ENCODE data around the gene CCSER1. TPM values are rescaled to one million over a fixed set of nuclear protein-coding genes. Genes with fewer than 3 reads are reported as not detected.

CCSER1 gene
- polyA plus RNA-seq, 3 donors: 0.09 to 0.75 (median 0.13) TPM

GRCh38 chr4:91099666-91100065 lies 972.5 kb downstream of the CCSER1 start:
- Histone ChIP-seq H3K4me3 (replicated peaks in 1 of 3; ENCODE audit: low read depth in 2 of 3, low read length in 3 of 3) (no peak overlapping the region), H3K9ac (ENCODE audit: insufficient read depth, low read length, poor library complexity, severe bottlenecking) (no peak overlapping the region), H4K20me1 (ENCODE audit: insufficient read depth, low read length) (no peaks in the 10 kb centered on the region), H3K79me2 (ENCODE audit: insufficient read depth, low read length) (no peaks in the 10 kb centered on the region), H2AFZ (ENCODE audit: insufficient read depth, low read depth, low read length, poor library complexity, severe bottlenecking) (no peak overlapping the region), H3K4me1 (ENCODE audit: control insufficient read depth in 1 of 2, insufficient read depth in 2 of 2, low read length in 2 of 2) (no peaks in the 10 kb centered on the region), H3K4me2 (replicated peaks; ENCODE audit: extremely low read depth, low read length, poor library complexity, severe bottlenecking) (no peak overlapping the region), H3K27me3 (ENCODE audit: control insufficient read depth in 2 of 2, insufficient read depth in 2 of 2, low read length in 2 of 2) (no peaks in the 10 kb centered on the region), H3K36me3 (replicated peaks in 1 of 2; ENCODE audit: control insufficient read depth in 1 of 2, insufficient read depth in 2 of 2, low read length in 2 of 2) (no peaks in the 10 kb centered on the region), H3K9me3 (replicated peaks in 1 of 2; ENCODE audit: control insufficient read depth in 1 of 2, insufficient read depth in 1 of 2, low read length in 2 of 2) (peaks cover 13 to 17% of the 10 kb centered on the region in 2 donors), H3K27ac (ENCODE audit: low read depth in 1 of 2, low read length in 2 of 2) (no peak overlapping the region)
- no peaks in the 10 kb centered on the region for H3K36me3 Mint-ChIP-seq
- no peak for DNase-seq
- TF ChIP-seq, protein P1, sequence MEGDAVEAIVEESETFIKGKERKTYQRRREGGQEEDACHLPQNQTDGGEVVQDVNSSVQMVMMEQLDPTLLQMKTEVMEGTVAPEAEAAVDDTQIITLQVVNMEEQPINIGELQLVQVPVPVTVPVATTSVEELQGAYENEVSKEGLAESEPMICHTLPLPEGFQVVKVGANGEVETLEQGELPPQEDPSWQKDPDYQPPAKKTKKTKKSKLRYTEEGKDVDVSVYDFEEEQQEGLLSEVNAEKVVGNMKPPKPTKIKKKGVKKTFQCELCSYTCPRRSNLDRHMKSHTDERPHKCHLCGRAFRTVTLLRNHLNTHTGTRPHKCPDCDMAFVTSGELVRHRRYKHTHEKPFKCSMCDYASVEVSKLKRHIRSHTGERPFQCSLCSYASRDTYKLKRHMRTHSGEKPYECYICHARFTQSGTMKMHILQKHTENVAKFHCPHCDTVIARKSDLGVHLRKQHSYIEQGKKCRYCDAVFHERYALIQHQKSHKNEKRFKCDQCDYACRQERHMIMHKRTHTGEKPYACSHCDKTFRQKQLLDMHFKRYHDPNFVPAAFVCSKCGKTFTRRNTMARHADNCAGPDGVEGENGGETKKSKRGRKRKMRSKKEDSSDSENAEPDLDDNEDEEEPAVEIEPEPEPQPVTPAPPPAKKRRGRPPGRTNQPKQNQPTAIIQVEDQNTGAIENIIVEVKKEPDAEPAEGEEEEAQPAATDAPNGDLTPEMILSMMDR (IDR thresholded peaks at IDR 0.05): no peak
- H3K27me3 Mint-ChIP-seq (ENCODE audit: low read depth in 3 of 3): no peaks in the 10 kb centered on the region
- no peaks in the 10 kb centered on the region for H3K4me1 Mint-ChIP-seq
- intact Hi-C loops (cut with micrococcal nuclease): no loop called here
- H3K4me3 Mint-ChIP-seq: no peak overlapping the region
- H3K9me3 Mint-ChIP-seq: peaks cover 4 to 22% (median 16%) of the 10 kb centered on the region in 7 donors
- no peak overlapping the region for H3K27ac Mint-ChIP-seq

DNA sequence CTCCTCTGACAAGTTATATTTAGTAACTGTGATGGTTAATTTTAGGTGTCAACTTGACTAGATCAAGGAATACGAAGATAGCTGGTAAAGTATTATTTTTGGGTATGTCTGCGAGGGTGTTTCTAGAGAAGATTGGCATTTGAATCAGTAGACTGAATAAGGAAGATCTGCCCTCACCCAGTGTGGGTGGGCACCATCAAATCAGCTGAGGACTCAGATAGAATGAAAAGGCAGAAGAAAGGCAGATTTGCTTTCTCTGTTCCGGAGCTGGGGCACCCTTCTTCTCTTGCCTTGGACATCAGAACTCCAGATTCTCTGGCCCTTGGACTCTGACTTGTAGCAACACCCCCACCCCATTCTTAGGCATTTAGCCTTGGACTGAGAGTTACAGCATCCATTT lies 981.6 kb downstream of the CCSER1 start:
- H4K20me1 ChIP-seq (ENCODE audit: insufficient read depth, low read length): no peaks in the 10 kb centered on the region
- Mint-ChIP-seq H3K27ac (no peak overlapping the region), H3K4me3 (no peak overlapping the region)

More for the DNA sequence above, 981.6 kb downstream of the CCSER1 start:
- Histone ChIP-seq H3K79me2 (ENCODE audit: insufficient read depth, low read length) (no peaks in the 10 kb centered on the region), H3K4me1 (ENCODE audit: control insufficient read depth in 1 of 2, insufficient read depth in 2 of 2, low read length in 2 of 2) (no peaks in the 10 kb centered on the region), H3K27me3 (ENCODE audit: control insufficient read depth in 2 of 2, insufficient read depth in 2 of 2, low read length in 2 of 2) (no peaks in the 10 kb centered on the region), H2AFZ (ENCODE audit: insufficient read depth, low read depth, low read length, poor library complexity, severe bottlenecking) (no peak overlapping the region), H3K4me2 (replicated peaks; ENCODE audit: extremely low read depth, low read length, poor library complexity, severe bottlenecking) (no peak overlapping the region), H3K9me3 (replicated peaks in 1 of 2; ENCODE audit: control insufficient read depth in 1 of 2, insufficient read depth in 1 of 2, low read length in 2 of 2) (peaks cover 6% of the 10 kb centered on the region in 2 donors), H3K27ac (ENCODE audit: low read depth in 1 of 2, low read length in 2 of 2) (no peak overlapping the region), H3K36me3 (replicated peaks in 1 of 2; ENCODE audit: control insufficient read depth in 1 of 2, insufficient read depth in 2 of 2, low read length in 2 of 2) (no peaks in the 10 kb centered on the region), H3K4me3 (replicated peaks in 1 of 3; ENCODE audit: low read depth in 2 of 3, low read length in 3 of 3) (no peak overlapping the region), H3K9ac (ENCODE audit: insufficient read depth, low read length, poor library complexity, severe bottlenecking) (no peak overlapping the region)
- peaks cover 3 to 11% (median 7%) of the 10 kb centered on the region in 7 donors for H3K9me3 Mint-ChIP-seq
- DNase-seq: no peak
- no peaks in the 10 kb centered on the region for H3K36me3 Mint-ChIP-seq
- H3K27me3 Mint-ChIP-seq (ENCODE audit: low read depth in 3 of 3): peaks cover 0 to 2% (median under 1%) of the 10 kb centered on the region in 3 donors
- no peaks in the 10 kb centered on the region for H3K4me1 Mint-ChIP-seq
- TF ChIP-seq, protein P1 (IDR thresholded peaks at IDR 0.05): no peak
- intact Hi-C loops (cut with micrococcal nuclease): no loop called here
- WGBS (ENCODE audit: insufficient coverage): 93% methylated on average over 3 of the region's 3 CpGs

Measured in CD14-positive monocyte (primary cell).